BLaER1 (cell line): Measurements from ENCODE around the gene KIRREL3.

ENCODE experiments used
- H3K27ac ChIP-seq: shearing (Covaris generic); formaldehyde crosslinking; 2 replicates; pipeline ENCODE4 v1.8.1; 2022
- H3K27me3 ChIP-seq: shearing (Covaris generic); formaldehyde crosslinking; 2 replicates; pipeline ENCODE4 v1.8.1; 2022
- H3K36me3 ChIP-seq: shearing (Covaris generic); formaldehyde crosslinking; 2 replicates; pipeline ENCODE4 v1.8.1; 2022
- H3K4me1 ChIP-seq: shearing (Covaris generic); formaldehyde crosslinking; 2 replicates; pipeline ENCODE4 v1.8.1; 2022
- H3K4me2 ChIP-seq: shearing (Covaris generic); formaldehyde crosslinking; 2 replicates; pipeline ENCODE4 v1.8.1; 2022
- H3K4me3 ChIP-seq: shearing (Covaris generic); formaldehyde crosslinking; 2 replicates; pipeline ENCODE4 v1.8.1; 2022
- H3K9ac ChIP-seq: shearing (Covaris generic); formaldehyde crosslinking; 2 replicates; pipeline ENCODE4 v1.8.1; 2022
- H3K9me3 ChIP-seq: shearing (Covaris generic); formaldehyde crosslinking; 2 replicates; pipeline ENCODE4 v1.8.1; 2022
- H4K20me1 ChIP-seq: shearing (Covaris generic); formaldehyde crosslinking; 2 replicates; pipeline ENCODE4 v1.8.1; 2022
- Cebpa-rat ChIP-seq: shearing (Covaris generic); IDR thresholded peaks from 2 replicates; pipeline ENCODE4 v1.8.1; 2022

Gene KIRREL3

DNA sequence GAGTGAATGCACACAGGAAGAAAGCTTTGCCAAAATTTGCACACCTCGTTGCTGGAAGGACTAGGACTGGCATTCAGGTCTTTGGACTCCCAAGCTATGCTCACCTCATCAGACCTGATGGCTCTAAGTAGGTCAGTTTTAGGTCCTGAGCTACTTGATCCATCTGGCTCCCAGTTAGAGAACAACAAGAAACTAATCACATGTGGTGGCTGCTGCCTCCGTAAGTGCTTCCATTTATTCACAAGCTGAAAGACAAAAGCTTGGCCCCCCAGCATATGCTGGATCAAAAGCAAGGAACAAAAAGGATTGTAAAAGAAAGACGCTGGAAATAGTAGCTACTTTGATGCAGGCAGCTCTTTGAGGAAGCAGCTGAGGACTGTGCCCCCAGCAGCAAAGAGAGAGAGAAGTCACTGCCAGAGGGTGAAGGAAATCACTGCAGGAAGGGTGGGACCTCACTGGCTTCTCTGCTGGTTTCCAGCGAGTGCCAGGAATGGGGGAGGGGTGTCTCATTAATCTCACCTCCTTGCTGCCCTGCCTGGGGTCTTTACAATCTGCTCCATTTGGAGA is 268.9 kb downstream of the KIRREL3 start:
- Histone ChIP-seq H3K4me1 (peaks cover 61% of the 10 kb centered on the region), H3K4me3 (no peak overlapping the region), H4K20me1 (no peaks in the 10 kb centered on the region), H3K4me2 (peak overlapping the region; percentile 58), H3K9me3 (no peaks in the 10 kb centered on the region), H3K9ac (no peak overlapping the region), H3K27me3 (no peaks in the 10 kb centered on the region), H3K27ac (no peak overlapping the region), H3K36me3 (no peaks in the 10 kb centered on the region)
- TF ChIP-seq Cebpa-rat, result no peak

DNA sequence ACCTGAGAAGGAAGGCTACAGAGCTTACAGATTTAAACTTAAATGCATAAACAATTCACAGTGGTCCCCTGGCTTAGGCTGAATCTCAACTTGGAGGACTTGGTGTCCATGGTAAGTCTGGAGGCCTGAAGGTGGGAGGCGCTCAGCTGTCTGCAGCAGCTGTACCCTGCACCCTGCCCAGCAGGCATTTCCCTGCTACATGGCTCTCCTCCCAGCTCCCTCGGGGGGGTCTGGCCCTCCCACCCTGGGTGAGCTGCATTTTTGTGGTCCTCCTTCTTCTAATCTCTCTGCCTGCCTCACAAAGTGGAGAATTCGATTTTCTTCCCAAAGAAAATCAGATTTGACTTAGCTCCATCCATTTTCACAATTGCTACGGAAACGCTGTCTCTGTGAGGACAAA is 273.2 kb downstream of the KIRREL3 start:
- no peak overlapping the region for H3K9ac ChIP-seq
- no peak for TF ChIP-seq Cebpa-rat
- peaks cover 44% of the 10 kb centered on the region for H3K4me1 ChIP-seq
- no peak overlapping the region for H3K27ac ChIP-seq
- no peak overlapping the region for H3K4me3 ChIP-seq
- no peaks in the 10 kb centered on the region for H3K9me3 ChIP-seq
- H3K27me3 ChIP-seq, result no peaks in the 10 kb centered on the region
- H3K36me3 ChIP-seq, result no peaks in the 10 kb centered on the region
- no peaks in the 10 kb centered on the region for H4K20me1 ChIP-seq
- peak overlapping the region; percentile 21 for H3K4me2 ChIP-seq

- H3K4me2 ChIP-seq, result no peak overlapping the region
- no peak overlapping the region for H3K9ac ChIP-seq
- no peak for TF ChIP-seq Cebpa-rat
- H4K20me1 ChIP-seq, result no peaks in the 10 kb centered on the region
- no peak overlapping the region for H3K4me3 ChIP-seq
- no peaks in the 10 kb centered on the region for H3K36me3 ChIP-seq
- H3K27me3 ChIP-seq, result no peaks in the 10 kb centered on the region
- no peak overlapping the region for H3K27ac ChIP-seq
- H3K9me3 ChIP-seq, result no peaks in the 10 kb centered on the region
- peaks cover 30% of the 10 kb centered on the region for H3K4me1 ChIP-seq
Observed at GRCh38 chr11:126725521-126725920, 275.0 kb downstream of the KIRREL3 start.

- no peaks in the 10 kb centered on the region for H4K20me1 ChIP-seq
- peaks cover 30% of the 10 kb centered on the region for H3K4me1 ChIP-seq
- H3K36me3 ChIP-seq, result no peaks in the 10 kb centered on the region
- no peak for TF ChIP-seq Cebpa-rat
- no peak overlapping the region for H3K27ac ChIP-seq
- no peaks in the 10 kb centered on the region for H3K27me3 ChIP-seq
- no peak overlapping the region for H3K4me3 ChIP-seq
- H3K9ac ChIP-seq, result no peak overlapping the region
- H3K4me2 ChIP-seq, result no peak overlapping the region
- H3K9me3 ChIP-seq, result no peaks in the 10 kb centered on the region
Observed at GRCh38 chr11:126725043-126725442, 275.5 kb downstream of the KIRREL3 start.

GRCh38 chr11:126723665-126724045 is 276.9 kb downstream of the KIRREL3 start:
- Histone ChIP-seq H3K36me3 (no peaks in the 10 kb centered on the region), H3K4me3 (no peak overlapping the region), H3K9ac (no peak overlapping the region), H3K9me3 (no peaks in the 10 kb centered on the region), H4K20me1 (no peaks in the 10 kb centered on the region), H3K4me2 (no peak overlapping the region), H3K27ac (no peak overlapping the region), H3K27me3 (no peaks in the 10 kb centered on the region), H3K4me1 (peaks cover 29% of the 10 kb centered on the region)
- no peak for TF ChIP-seq Cebpa-rat

- H3K27ac ChIP-seq, result no peak overlapping the region
Observed at GRCh38 chr11:126722956-126723664, 277.5 kb downstream of the KIRREL3 start.

GRCh38 chr11:126722006-126722736 is 278.4 kb downstream of the KIRREL3 start:
- Histone ChIP-seq H3K27ac (no peak overlapping the region), H3K4me3 (no peak overlapping the region), H3K4me1 (peaks cover 14% of the 10 kb centered on the region), H3K4me2 (no peak overlapping the region), H3K9ac (no peak overlapping the region), H3K9me3 (no peaks in the 10 kb centered on the region), H4K20me1 (no peaks in the 10 kb centered on the region), H3K27me3 (no peaks in the 10 kb centered on the region), H3K36me3 (no peaks in the 10 kb centered on the region)
- no peak for TF ChIP-seq Cebpa-rat

More at GRCh38 chr11:126722956-126723664, 277.5 kb downstream of the KIRREL3 start:
- Histone ChIP-seq H3K4me1 (peaks cover 23% of the 10 kb centered on the region), H3K4me3 (no peak overlapping the region), H3K9me3 (no peaks in the 10 kb centered on the region), H3K4me2 (no peak overlapping the region), H4K20me1 (no peaks in the 10 kb centered on the region), H3K9ac (no peak overlapping the region), H3K27me3 (no peaks in the 10 kb centered on the region), H3K36me3 (no peaks in the 10 kb centered on the region)
- TF ChIP-seq Cebpa-rat, result no peak

DNA sequence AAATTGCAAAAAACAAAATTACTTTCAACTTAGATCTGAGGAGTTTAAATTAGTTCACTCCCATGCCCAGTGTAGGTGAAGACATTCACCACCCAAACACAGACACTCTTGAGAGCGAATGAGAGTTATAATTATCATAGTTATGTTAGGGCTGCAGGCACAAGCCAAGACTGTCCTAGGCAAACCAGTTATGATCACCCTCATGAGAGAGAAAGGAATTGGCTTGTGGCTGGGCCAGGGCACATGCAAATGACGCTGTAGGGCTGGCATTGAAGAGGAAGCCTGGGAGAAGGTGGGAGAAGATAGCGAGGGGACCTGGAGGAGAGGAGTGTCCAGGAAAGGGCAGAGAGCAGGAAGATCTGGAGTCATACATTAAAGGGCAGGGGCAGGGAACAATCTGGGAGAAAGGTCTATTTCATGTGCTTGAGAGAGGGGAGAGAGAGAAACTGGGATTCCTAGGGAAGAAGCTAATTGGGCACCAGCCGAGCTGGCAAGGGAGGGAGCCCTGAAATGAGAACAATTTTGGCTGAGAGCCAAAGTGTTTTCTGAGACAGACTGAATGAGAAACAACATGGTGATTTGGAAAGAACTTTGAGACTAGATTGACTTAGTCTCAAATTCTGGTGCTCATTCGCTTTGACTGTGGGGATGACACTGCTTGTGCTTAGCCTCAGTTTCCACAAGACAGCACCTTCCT is 279.9 kb downstream of the KIRREL3 start:
- Histone ChIP-seq H3K4me1 (no peaks in the 10 kb centered on the region), H3K27ac (no peak overlapping the region), H3K9me3 (no peaks in the 10 kb centered on the region), H3K4me2 (no peak overlapping the region), H3K4me3 (no peak overlapping the region), H4K20me1 (no peaks in the 10 kb centered on the region), H3K27me3 (no peaks in the 10 kb centered on the region), H3K9ac (no peak overlapping the region), H3K36me3 (no peaks in the 10 kb centered on the region)
- no peak for TF ChIP-seq Cebpa-rat

GRCh38 chr11:126719740-126720139 is 280.8 kb downstream of the KIRREL3 start:
- H3K36me3 ChIP-seq, result no peaks in the 10 kb centered on the region
- H3K4me3 ChIP-seq, result no peak overlapping the region
- H3K27ac ChIP-seq, result no peak overlapping the region
- no peaks in the 10 kb centered on the region for H3K4me1 ChIP-seq
- no peaks in the 10 kb centered on the region for H3K9me3 ChIP-seq
- no peak overlapping the region for H3K4me2 ChIP-seq
- no peaks in the 10 kb centered on the region for H4K20me1 ChIP-seq
- H3K27me3 ChIP-seq, result no peaks in the 10 kb centered on the region
- H3K9ac ChIP-seq, result no peak overlapping the region
- no peak for TF ChIP-seq Cebpa-rat

GRCh38 chr11:126718276-126718675 is 282.3 kb downstream of the KIRREL3 start:
- no peak for TF ChIP-seq Cebpa-rat
- Histone ChIP-seq H3K4me2 (no peak overlapping the region), H3K4me3 (no peak overlapping the region), H3K36me3 (no peaks in the 10 kb centered on the region), H3K9ac (no peak overlapping the region), H3K27me3 (no peaks in the 10 kb centered on the region), H3K9me3 (no peaks in the 10 kb centered on the region), H3K27ac (no peak overlapping the region), H4K20me1 (no peaks in the 10 kb centered on the region), H3K4me1 (no peaks in the 10 kb centered on the region)
